GM19467 (cell line): Measurements from ENCODE around the gene SEC24D.
"Not testable (repeated sequence)": the region's sequence is repeated elsewhere in the genome, so short reads cannot be mapped to it uniquely, and the experiment has no call there.

Experiments
- ATAC-seq: cut with Tn5 transposase; IDR thresholded peaks from one replicate; pipeline ENCODE4 v1.9.1; 2021; ENCODE audit warnings: mild to moderate bottlenecking, moderate library complexity; ENCODE audit not compliant: unreplicated experiment

Gene SEC24D

DNA sequence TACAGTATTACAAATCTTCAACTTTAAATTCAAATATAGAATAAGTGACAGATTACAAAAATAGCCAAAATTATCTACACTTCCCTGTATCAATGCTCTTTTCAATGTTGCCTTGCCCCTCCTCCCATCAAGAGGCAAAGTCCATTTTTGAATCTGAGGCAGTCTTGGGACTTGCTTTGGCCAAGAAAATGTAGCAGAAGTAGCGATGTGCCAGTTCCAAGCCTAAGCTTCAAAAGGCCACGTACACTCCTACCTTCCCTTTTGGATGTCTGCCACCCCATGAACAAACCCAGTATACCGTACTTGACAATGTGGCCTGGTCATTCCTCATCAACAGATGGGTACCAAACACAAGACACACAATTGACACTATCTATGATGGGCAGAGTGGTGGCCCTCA lies 24.1 kb downstream of the SEC24D start:
- no peak for ATAC-seq

DNA sequence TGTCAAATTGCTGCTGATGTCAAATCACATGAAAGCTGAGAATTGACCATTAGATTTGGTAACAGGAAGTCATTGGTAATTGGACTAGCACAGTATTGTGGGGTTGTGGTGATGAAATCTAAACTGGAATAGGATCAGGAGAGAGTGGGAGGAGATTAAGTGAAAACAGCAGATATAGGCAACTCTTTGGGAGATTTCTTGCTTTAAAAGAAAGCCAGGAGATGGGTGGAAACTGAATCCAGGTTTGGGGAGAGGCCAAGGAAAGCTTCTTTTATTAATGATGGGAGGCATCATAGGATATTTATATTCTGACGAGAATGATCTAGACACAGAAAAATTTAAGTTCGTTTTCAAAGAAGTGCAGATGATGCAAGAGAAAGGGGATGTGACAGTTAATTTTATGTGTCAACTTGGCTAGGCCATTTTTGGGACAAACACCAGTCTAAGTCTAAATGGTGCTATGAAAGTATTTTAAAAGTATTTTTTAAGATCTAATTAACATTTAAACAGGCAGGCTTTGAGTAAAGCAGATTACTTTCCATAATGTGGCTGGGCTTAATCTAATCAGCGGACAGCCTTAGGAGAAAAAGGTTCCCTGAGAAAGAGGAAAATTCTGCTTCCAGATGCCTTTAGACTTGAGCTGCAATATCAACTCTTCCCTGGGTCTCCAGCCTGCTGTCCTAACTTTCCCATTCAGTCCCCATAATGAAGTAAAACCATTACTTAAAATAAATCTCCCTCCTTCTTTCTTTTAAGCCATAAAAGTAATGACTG lies 24.7 kb downstream of the SEC24D start:
- ATAC-seq = no peak

DNA sequence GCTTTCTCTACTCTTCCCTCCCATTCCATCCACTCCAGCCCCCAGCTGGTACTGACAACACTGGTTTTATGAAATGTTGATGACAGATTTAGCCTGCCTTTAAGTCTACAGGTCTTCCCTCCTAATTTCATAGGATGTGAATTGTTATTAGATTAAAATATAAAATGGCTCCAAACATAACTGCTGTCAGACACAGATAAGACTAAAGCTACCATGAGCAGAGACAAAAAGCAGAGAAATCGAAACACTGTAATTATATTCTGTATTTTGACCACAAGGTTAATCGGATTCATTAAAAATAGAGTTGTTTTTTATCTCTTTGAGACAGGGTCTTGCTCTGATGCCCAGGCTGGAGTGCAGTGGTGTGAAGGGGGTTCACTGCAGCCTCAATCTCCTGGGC lies 28.3 kb downstream of the SEC24D start:
- no peak for ATAC-seq

DNA sequence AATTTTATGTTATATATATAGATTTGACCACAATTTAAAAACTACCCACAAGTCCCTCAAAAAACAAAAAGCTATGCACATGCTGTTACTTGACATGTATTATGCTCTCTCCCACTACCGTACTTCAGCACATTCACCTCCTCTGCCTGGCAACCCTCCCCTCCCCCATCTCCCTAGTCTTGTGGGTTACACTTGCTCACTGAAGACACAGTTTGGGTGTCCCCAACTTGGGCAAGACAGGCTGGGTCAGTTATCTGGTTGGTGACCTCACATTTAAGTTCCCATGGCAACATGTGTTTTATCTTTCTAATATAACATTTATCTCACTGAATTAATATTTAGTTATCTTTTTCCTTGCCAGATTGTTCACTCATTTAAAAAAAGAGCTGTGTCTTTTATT lies 32.7 kb downstream of the SEC24D start:
- ATAC-seq = no peak

DNA sequence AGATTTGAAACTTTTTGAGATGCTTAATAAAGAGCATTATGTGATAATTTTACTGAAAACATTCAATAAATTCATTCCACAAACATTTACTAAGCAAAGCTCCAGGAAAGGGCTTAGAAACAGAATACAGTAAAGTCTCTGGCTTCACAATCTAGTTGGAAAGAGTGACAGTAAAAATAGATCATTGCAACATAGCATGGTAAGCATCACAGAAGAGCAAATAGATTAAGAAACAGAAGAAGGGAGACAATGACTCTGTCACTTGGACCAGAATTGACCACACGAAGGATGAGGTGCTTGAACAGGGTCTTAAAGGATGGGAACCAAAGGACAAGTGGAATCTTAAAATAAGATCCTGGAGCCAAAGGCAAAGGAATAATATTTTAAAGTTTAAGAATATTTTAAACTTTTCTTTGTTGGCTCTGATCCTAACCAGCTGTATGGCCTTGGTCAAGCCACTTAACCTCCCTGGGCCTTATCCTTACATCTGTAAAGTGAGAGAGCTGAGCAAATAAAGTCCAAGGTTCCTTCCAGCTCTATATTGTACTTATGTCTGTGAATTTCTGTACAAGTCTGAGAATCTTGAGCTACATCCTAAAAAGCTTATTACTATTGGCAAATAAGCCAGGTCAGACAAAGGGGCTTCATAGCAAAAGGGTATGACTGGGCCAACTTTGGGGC lies 33.9 kb downstream of the SEC24D start:
- ATAC-seq = no peak

DNA sequence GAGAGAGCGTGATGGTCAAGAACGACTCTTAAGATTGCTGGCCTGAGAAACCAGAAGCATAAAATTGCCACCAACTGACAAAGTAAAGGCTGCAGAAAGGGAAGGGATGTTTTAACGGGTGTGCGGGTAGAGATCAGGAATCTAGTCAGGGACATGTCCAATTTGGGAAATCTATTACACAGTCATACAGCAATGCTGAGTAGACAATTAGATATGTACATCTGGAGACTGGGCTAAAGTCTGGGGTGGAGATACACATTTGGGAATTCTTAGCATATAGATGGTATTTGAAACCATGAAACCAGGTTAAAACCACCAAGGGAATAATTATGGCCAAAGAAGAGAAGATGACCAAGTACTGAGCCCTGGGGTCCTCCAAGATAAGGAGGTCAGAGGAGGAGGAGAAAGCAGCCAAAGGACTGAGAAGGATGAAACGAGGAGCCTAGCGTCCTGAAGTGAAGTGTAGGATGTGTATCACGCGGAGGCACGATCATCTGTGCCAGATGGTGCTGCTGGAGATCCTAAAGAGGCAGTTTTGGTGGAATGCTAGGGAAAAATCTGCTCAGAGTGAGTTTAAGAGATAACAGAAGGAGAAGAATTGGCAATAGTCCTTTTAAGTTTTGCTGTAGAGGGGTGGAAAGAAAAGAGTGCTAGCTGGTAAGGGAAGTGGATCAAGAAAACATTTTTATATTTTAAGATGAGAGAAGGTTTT lies 36.5 kb downstream of the SEC24D start:
- ATAC-seq = no peak

DNA sequence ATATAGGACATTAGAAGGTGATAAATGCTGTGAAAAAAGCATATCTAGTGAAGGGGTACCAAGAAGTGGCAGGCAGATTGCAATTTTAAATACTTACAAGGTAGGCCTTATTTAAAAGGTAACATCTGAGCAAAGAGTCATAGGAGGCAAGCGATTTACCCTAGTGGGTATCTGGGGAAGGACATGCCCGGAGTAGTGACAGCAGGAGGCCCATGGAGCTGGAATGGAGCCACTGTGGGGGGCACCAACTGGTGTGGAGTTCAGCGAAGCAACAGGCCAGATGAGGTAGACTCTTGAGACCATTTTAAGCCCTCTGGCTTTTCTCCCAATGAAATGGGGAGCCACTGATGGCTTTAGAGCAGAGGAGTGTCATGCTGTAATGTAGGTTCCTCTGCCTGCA lies 37.3 kb downstream of the SEC24D start:
- ATAC-seq = no peak

DNA sequence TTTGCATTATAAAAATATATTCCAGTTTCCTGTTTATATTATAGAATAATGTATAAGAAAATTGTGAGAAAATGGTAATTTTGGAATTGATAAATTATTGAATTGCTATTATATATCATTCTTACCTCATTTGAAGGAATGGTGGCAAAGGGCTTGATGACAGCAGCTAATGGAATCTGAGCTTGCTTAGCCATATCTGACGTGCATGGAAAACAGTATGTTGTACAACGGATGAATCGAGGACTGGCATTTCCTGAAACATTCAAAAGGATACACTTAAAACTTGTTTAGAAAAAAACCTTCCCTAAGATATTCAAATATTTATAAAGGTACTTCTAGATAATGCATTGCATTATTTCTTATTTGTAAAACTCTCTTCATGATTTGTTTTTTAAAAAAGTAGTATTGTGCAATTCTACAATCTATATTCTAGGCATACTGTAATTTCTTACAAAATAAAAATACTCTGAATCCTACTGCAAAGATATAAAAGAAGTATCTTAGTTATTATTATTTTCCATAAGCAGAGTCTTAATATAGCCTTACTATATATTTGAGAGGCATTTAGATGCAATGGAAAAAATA lies 38.3 kb downstream of the SEC24D start:
- ATAC-seq = no peak

DNA sequence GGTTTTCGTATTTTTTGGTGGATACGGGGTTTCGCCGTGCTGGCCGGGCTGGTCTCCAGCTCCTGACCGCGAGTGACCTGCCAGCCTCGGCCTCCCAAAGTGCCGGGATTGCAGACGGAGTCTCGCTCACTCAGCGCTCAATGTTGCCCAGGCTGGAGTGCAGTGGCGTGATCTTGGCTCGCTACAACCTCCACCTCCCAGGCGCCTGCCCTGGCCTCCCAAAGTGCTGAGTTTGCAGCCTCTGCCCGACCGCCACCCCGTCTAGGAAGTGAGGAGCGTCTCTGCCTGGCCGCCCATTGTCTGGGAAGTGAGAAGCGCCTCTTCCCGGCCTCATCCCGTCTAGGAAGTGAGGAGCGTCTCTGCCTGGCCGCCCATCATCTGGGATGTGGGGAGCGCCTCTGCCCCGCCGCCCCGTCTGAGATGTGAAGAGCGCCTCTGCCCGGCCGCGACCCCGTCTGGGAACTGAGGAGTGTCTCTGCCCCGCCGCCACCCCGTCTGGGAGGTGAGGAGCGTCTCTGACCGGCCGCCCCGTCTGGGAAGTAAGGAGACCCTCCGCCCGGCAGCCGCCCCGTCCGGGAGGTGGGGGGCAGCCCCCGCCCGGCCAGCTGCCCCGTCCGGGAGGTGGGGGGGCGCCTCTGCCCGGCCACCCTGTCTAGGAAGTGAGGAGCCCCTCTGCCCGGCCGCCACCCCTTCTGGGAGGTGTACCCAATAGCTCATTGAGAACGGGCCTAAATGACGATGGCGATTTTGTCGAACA lies 44.1 kb downstream of the SEC24D start:
- ATAC-seq = not testable (repeated sequence)

DNA sequence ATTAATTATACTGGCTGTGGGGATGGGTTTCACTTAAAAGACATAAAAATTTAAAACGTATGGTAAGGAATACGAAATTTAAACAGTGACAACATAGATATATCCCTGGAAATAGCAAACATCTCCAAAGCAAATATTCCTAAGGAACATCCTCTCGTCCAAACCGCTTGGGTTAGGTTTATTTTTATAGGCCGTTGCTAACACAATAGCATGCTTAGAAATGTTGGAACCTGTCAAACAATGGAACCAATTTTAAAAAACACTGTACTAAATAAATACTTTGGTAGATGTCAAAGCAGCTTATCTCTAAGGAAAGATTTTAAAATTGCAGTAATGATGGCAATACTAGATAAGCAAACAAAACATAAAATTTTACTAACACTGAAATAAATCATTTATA lies 45.4 kb downstream of the SEC24D start:
- no peak for ATAC-seq

DNA sequence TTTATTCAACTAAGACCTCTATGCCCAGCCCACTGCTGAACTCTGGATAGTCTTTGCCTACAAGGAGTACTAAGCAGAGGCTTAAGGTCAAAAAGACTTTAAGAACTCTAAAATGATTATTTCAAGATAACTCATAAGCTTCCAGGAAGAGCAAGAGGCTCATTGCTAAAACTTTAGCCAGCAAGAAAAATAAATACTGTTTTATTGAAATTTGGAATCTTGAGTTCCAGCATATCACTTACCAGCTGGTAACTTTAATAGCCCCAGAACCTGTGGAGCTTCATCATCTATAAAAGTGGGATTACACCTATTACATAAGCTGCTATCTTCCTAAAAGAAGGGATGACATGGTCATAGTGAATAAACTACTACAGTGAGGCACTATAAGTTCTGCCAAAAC lies 47.0 kb downstream of the SEC24D start:
- no peak for ATAC-seq

DNA sequence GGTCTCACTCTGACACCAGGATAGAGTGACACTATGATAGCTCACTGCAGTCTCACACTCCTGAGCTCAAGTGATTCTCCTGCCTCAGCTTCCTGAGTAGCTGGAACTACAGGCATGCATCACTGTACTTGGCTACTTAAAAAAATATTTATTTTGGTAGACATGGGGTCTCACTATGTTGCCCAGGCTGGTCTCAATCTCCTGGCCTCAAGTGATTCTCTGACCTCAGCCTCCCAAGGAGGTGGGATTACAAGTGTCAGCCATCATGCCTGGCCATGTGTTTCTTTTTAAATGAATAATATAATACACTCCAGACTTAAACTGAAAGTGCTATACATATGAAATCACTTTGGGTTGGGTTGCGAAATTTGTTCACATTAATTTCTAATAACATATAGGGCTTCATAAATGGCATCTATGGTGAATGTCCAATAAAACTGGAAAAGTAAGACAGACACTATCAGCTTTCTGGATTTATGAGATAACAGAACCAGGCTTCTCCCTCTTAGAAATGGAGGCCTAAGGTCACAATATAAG lies 48.0 kb downstream of the SEC24D start:
- no peak for ATAC-seq

DNA sequence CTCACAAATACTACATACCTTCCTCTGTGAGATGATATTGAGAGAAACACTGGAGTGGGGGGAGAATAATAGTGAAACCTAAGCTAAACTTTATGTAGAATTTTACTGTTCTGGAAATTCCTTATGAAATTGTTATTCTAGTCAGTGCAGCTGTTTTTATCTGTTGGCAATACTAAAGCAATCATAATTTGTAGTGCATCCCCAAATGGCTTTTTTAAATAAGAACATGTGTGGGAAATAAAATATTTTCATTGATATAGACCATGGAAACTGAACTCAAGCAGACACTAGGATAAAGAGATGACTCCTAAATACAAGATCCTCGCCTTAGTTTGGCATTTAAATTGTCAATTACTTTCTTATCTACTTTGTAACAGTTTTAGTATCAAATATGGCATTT lies 51.1 kb downstream of the SEC24D start:
- no peak for ATAC-seq

DNA sequence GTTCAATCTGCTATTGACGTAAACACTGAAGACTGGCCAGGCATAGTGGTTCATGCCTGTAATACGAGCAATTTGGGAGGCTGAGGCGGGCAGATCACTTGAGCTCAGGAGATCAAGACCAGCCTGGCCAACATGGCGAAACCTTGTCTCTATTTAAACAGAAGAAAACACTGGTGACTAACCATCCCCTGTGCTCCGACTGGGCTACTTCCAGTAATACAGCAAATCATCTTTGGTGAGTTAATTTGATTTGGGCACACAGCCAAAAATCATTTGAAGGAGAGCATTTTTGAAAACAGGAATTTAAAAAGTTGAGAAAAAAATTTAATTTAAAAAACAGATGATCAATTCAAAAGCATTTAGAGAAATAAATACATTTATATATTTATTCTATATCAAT lies 52.0 kb downstream of the SEC24D start:
- no peak for ATAC-seq

DNA sequence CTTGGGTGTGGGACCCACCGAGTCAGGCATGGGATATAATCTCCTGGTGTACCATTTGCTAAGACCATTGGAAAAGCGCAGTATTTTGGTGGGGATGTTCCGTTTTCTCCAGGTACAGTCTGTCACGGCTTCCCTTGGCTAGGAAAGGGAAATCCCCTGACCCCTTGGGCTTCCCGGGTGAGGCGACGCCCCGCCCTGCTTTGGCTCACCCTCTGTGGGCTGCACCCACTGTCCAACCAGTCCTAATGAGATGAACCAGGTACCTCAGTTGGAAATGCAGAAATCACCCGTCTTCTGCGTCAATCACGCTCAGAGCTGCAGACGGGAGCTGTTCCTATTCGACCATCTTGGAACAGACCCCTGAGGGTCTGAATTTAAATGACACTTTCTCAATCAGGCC lies 53.0 kb downstream of the SEC24D start:
- ATAC-seq = not testable (repeated sequence)

DNA sequence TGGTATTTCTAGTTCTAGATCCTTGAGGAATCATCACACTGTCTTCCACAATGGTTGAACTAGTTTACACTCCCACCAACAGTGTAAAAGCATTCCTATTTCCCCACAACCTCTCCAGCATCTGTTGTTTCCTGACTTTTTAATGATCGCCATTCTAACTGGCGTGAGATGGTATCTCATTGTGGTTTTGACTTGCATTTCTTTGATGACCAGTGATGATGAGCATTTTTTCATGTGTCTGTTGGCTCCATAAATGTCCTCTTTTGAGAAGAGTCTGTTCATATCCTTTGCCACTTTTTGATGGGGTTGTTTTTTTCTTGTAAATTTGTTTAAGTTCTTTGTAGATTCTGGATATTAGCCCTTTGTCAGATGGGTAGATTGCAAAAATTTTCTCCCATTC lies 58.3 kb downstream of the SEC24D start:
- ATAC-seq = not testable (repeated sequence)

DNA sequence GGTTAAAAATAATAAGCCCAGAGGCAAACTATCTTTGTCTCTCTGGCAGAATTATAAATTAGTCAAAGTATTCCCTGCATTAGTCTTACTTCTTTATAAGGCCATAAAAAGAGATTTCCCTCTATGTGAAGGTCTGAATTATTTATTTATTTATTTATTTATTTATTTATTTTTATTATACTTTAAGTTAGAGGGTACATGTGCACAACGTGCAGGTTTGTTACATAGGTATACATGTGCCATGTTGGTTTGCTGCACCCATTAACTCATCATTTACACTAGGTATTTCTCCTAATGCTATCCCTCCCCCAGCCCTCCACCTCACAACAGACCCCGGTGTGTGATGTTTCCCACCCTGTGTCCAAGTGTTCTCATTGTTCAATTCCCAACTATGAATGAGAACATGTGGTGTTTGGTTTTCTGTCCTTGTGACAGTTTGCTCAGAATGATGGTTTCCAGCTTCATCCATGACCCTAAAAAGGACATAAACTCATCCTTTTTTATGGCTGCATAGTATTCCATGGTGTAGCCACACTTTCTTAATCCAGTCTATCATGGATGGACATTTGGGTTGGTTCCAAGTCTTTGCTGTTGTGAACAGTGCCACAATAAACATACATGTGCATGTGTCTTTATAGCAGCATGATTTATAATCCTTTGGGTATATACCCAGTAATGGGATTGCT lies 58.8 kb downstream of the SEC24D start:
- ATAC-seq = not testable (repeated sequence)

DNA sequence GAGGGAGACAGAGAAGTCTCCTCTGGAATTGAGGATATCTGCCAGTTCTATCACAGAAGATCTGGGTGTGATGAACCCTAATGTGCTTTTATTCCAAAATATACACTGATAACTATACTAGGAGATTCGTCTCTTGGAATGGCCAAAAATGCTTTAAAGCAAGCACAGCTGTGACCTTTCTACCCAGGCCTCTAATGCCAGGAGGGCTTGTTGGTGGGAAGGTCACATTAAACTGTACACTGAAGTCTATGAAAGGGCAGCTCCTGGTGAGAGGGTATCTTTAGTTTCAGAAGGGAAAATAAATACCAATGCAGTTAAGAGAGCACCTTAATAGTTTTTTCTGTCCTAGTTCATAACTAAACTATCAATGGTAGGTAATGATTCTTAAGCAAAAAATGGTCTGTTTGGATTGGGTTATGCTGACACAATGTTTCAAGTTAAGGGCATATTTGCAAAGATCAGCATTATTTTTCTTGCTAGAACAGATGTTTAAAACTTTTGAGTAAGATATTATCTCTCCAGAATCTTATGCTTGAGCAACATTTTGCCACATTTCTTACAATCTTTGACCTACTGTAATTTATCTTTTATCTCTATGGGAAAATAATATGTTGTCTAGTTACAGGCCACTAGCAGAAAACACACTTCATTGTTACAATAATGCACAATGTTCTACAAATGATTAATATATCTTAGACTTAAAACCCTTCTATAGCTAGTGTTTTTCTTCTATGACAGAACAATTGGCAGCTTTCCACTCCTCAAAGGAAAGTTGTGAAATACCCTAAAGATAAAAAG lies 59.6 kb downstream of the SEC24D start:
- ATAC-seq = no peak

DNA sequence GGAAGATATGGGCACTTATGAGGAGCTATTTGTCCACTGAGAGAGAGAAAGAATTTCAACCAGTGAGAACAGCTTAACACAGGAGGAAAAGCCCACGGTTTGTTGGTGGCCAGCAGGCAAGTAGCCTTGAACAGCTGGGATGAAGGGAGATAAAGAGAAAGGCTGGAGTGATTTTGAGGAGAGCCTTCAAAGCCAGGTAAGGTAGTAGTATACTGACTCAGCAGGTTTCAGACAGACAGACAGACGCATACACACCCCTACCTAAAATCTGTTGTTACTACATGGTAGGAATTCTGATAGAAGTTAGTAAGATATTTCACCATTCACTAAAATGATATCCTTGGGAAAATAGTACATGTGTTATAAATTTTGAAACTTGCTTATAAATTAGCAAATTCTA lies 60.5 kb downstream of the SEC24D start:
- ATAC-seq = no peak
